IMR-90 (cell line): ENCODE measurements around the gene SMARCA4. TPM values are rescaled to one million over a fixed set of nuclear protein-coding genes. Genes with fewer than 3 reads are reported as not detected.

Source experiments
- ATAC-seq: fragments of 200-7000 bp; cut with Tn5 transposase; 2 replicates; pipeline ENCODE4 v1.9.1; 2020; ENCODE audit warnings: low read depth, mild to moderate bottlenecking, moderate library complexity
- BruUV-seq: library from RNA; stranded (reverse); fragments of 400-500 nt; replicated peaks from 2 replicates; lab custom pipeline; 2021; lab: Mats Ljungman, UMichigan
- CTCF ChIA-PET: fragments of 300-600 bp; formaldehyde crosslinking; extraction: SDS; loops from one replicate; lab custom pipeline; 2021; ENCODE audit warnings: antibody characterized with exemption; lab: Yijun Ruan, JAX
- POLR2A ChIA-PET: fragments of 300-600 bp; sonication (Branson Sonifier 250); formaldehyde crosslinking; loops from one replicate; lab custom pipeline; 2022; ENCODE audit warnings: antibody characterized with exemption; ENCODE audit not compliant: unreplicated experiment; lab: Charles Lee
- DNase-seq: peaks from one replicate; pipeline ENCODE4 v3.0.0; 2013
- H2AFZ ChIP-seq: replicated peaks from 2 replicates; pipeline ENCODE3; 2013; ENCODE audit warnings: low read length, mild to moderate bottlenecking; ENCODE audit not compliant: poor library complexity
- H2AK5ac ChIP-seq: 2 replicates; pipeline ENCODE4 v1.6.1; 2013; ENCODE audit warnings: low read depth, low read length, inconsistent platforms
- H2AK9ac ChIP-seq: replicated peaks from 2 replicates; pipeline ENCODE3; 2013; ENCODE audit warnings: mild to moderate bottlenecking, low read depth, low read length, moderate library complexity; ENCODE audit not compliant: poor library complexity
- H2BK120ac ChIP-seq: 2 replicates; pipeline ENCODE4 v1.6.1; 2013; ENCODE audit warnings: low read depth, low read length, inconsistent platforms
- H2BK15ac ChIP-seq: 3 replicates; pipeline ENCODE4 v1.6.1; 2013; ENCODE audit warnings: low read depth, low read length, inconsistent platforms
- H2BK20ac ChIP-seq: 2 replicates; pipeline ENCODE4 v1.6.1; 2013; ENCODE audit warnings: low read depth, mild to moderate bottlenecking, inconsistent platforms, low read length, moderate library complexity
- H2BK5ac ChIP-seq: 2 replicates; pipeline ENCODE4 v1.6.1; 2013; ENCODE audit warnings: mild to moderate bottlenecking, low read depth, low read length, inconsistent platforms; ENCODE audit not compliant: poor library complexity, severe bottlenecking
- H3K14ac ChIP-seq: replicated peaks from 2 replicates; pipeline ENCODE4 v1.6.1; 2013; ENCODE audit warnings: low read depth, low read length, inconsistent platforms
- H3K18ac ChIP-seq: 2 replicates; pipeline ENCODE4 v1.6.1; 2013; ENCODE audit warnings: low read depth, low read length, control low read depth
- H3K23ac ChIP-seq: 2 replicates; pipeline ENCODE4 v1.6.1; 2013; ENCODE audit warnings: low read depth, low read length, inconsistent platforms
- H3K27ac ChIP-seq: 2 replicates; pipeline ENCODE4 v1.5.1; 2013; ENCODE audit warnings: mild to moderate bottlenecking, control low read depth, low read length; ENCODE audit not compliant: insufficient read depth
- H3K27me3 ChIP-seq: 2 replicates; pipeline ENCODE4 v1.6.1; 2013; ENCODE audit warnings: low read length; ENCODE audit not compliant: control insufficient read depth, insufficient read depth
- H3K36me3 ChIP-seq: 2 replicates; pipeline ENCODE4 v1.6.1; 2013; ENCODE audit warnings: low read length, mixed read lengths; ENCODE audit not compliant: control insufficient read depth, insufficient read depth
- H3K4ac ChIP-seq: 2 replicates; pipeline ENCODE4 v1.6.1; 2013; ENCODE audit warnings: low read depth, low read length, inconsistent platforms
- H3K4me1 ChIP-seq: 2 replicates; pipeline ENCODE4 v1.6.1; 2013; ENCODE audit warnings: low read length, mixed read lengths; ENCODE audit not compliant: control insufficient read depth, insufficient read depth
- H3K4me2 ChIP-seq: 2 replicates; pipeline ENCODE4 v1.6.1; 2013; ENCODE audit warnings: low read depth, mild to moderate bottlenecking, control low read depth, low read length, moderate library complexity
- H3K4me3 ChIP-seq: 2 replicates; pipeline ENCODE4 v1.5.1; 2013; ENCODE audit warnings: low read depth, mild to moderate bottlenecking, control low read depth, low read length, moderate library complexity; ENCODE audit not compliant: insufficient read depth
- H3K56ac ChIP-seq: 2 replicates; pipeline ENCODE4 v1.6.1; 2013; ENCODE audit warnings: low read length, inconsistent platforms; ENCODE audit not compliant: insufficient read depth; ENCODE audit errors: extremely low read depth
- H3K79me1 ChIP-seq, 2 experiments: 2 replicates each; pipeline ENCODE4 v1.6.1; 2013; ENCODE audit warnings: low read length in 2 of 2, inconsistent platforms in 1 of 2, low read depth in 1 of 2
- H3K9ac ChIP-seq: 2 replicates; pipeline ENCODE4 v1.6.1; 2013; ENCODE audit warnings: low read depth, low read length, control low read depth
- H3K9me1 ChIP-seq: 2 replicates; pipeline ENCODE4 v1.6.1; 2013; ENCODE audit warnings: low read length, inconsistent platforms; ENCODE audit not compliant: insufficient read depth
- H3K9me3 ChIP-seq: 2 replicates; pipeline ENCODE4 v1.6.1; 2013; ENCODE audit warnings: low read length; ENCODE audit not compliant: control insufficient read depth, insufficient read depth
- H4K20me1 ChIP-seq: 2 replicates; pipeline ENCODE4 v1.6.1; 2013; ENCODE audit warnings: low read length, inconsistent platforms; ENCODE audit not compliant: insufficient read depth
- H4K5ac ChIP-seq: 2 replicates; pipeline ENCODE4 v1.6.1; 2013; ENCODE audit warnings: mild to moderate bottlenecking, low read depth, low read length, control low read depth
- H4K8ac ChIP-seq, 2 experiments: 2 replicates each; pipeline ENCODE4 v1.6.1; 2013; ENCODE audit warnings: low read depth in 2 of 2, low read length in 2 of 2, control low read depth in 1 of 2, inconsistent platforms in 1 of 2
- H4K91ac ChIP-seq: 2 replicates; pipeline ENCODE4 v1.6.1; 2013; ENCODE audit warnings: low read depth, low read length, inconsistent platforms; ENCODE audit not compliant: insufficient read depth
- CEBPB ChIP-seq: IDR thresholded peaks from 2 replicates; pipeline ENCODE4 v1.6.1; 2012; ENCODE audit warnings: low read depth, low read length, improper control_type of control experiment
- ELK1 ChIP-seq: fragments of 150-350 bp; IDR thresholded peaks from 2 replicates; pipeline ENCODE4 v1.6.1; 2016; ENCODE audit warnings: low read depth, mild to moderate bottlenecking, low read length, moderate library complexity, borderline replicate concordance
- MXI1 ChIP-seq: IDR thresholded peaks from 2 replicates; pipeline ENCODE4 v1.6.1; 2012; ENCODE audit warnings: low read depth, mild to moderate bottlenecking, low read length, moderate library complexity, borderline replicate concordance
- POLR2A ChIP-seq: IDR thresholded peaks from 2 replicates; pipeline ENCODE4 v1.6.1; 2012; ENCODE audit warnings: mild to moderate bottlenecking, low read depth, low read length
- RCOR1 ChIP-seq: IDR thresholded peaks from 2 replicates; pipeline ENCODE4 v1.6.1; 2012; ENCODE audit warnings: mild to moderate bottlenecking, low read length, improper control_type of control experiment; ENCODE audit not compliant: insufficient replicate concordance
- USF2 ChIP-seq: fragments of 150-350 bp; IDR thresholded peaks from 2 replicates; pipeline ENCODE4 v1.6.1; 2017; ENCODE audit warnings: mild to moderate bottlenecking, antibody characterized with exemption, low read length, low read depth
- WGBS, 2 experiments: methylation state at CpG; one replicate each; pipeline versions ENCODE4 v1.1.5 to v1.1.7; 2013; ENCODE audit warnings: missing lambda C conversion rate in 2 of 2; ENCODE audit not compliant: insufficient read length in 1 of 2; ENCODE audit errors: extremely low coverage in 2 of 2; 5-methylcytosine and 5-hydroxymethylcytosine counted together
- dilution Hi-C: fragments of 300-500 bp; cut with HindIII; formaldehyde crosslinking; loops from one replicate; pipeline ENCODE4 v1.14.3; 2018; ENCODE audit warnings: low sequenced_read_pairs; ENCODE audit not compliant: unreplicated experiment
- in situ Hi-C: fragments of 300-500 bp; cut with MboI; formaldehyde crosslinking; loops from 3 replicates; pipeline ENCODE4 v1.14.3; 2019; ENCODE audit warnings: low sequenced_read_pairs, inconsistent platforms, mixed read lengths
- intact Hi-C: fragments of 100-400 bp; cut with micrococcal nuclease; formaldehyde crosslinking; loops from 2 replicates; pipeline ENCODE4 v1.10.0; 2022
- polyA plus RNA-seq, 3 experiments: library from polyadenylated mRNA; depleted of rRNA; stranded (reverse); fragments of >200 nt; gene quantifications; 2 replicates each; pipeline ENCODE4 v1.2.3, GENCODE V29; 2012; ENCODE audit warnings: low replicate concordance in 1 of 3
- total RNA-seq: library from RNA; depleted of rRNA; stranded (reverse); fragments of >200 nt; gene quantifications from 2 replicates; pipeline ENCODE4 v1.2.3, GENCODE V29; 2012

Gene SMARCA4
- total and polyA plus RNA-seq, 2 of the 4 experiments (the other 2 are of a cell fraction), result 41.4 to 85.6 TPM

DNA sequence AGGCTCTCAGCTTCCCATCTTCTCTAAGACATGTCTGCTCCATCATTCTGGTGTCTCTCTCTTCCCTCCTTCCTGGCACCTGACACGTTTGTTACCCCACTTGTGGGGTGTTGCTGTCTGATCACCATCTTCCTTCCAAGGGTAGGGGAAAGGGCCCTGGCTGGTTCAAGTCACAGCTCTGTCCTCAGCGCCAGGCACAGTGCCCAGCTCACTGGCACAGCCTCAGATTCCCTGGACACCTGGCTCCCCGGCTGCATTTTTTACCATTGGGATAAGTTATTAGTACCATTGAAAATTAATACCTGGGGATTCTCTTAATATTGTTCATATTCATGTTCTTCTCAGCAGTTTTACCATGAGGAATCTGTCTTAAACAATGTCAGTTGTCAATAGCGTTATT, 77.7 kb downstream of the SMARCA4 start:
- Histone ChIP-seq H4K91ac (no peak overlapping the region), H3K18ac (no peak overlapping the region), H3K23ac (no peak overlapping the region), H3K9me3 (no peaks in the 10 kb centered on the region), H3K27ac (no peak overlapping the region), H3K56ac (no peak overlapping the region), H3K27me3 (no peaks in the 10 kb centered on the region), H3K4me2 (no peak overlapping the region), H3K14ac (no peak overlapping the region), H3K9ac (no peak overlapping the region), H2BK15ac (no peak overlapping the region), H4K20me1 (peaks cover 20% of the 10 kb centered on the region), H2AFZ (no peak overlapping the region), H3K4ac (no peak overlapping the region), H2AK5ac (no peak overlapping the region), H3K9me1 (no peaks in the 10 kb centered on the region), H3K4me3 (no peak overlapping the region), H2BK120ac (no peak overlapping the region), H2BK20ac (no peak overlapping the region), H3K36me3 (peaks cover 74% of the 10 kb centered on the region), H3K79me1 (peaks cover 32 to 48% of the 10 kb centered on the region in 2 experiments; a peak in 3 of 4 replicates), H2BK5ac (no peak overlapping the region), H2AK9ac (no peak overlapping the region), H4K5ac (no peak overlapping the region), H3K4me1 (no peaks in the 10 kb centered on the region), H4K8ac (no peak overlapping the region)
- POLR2A ChIA-PET, result no interaction called here
- in situ Hi-C loops (loop anchor here (5.0 to 10.0 kb wide), 2 partner anchors 89 to 166 kb away; no protein-coding TSS in a partner anchor), intact Hi-C loops (no loop called here), dilution Hi-C loops (no loop called here)
- ATAC-seq, result no peak
- no TSS peak for BruUV-seq
- TF ChIP-seq USF2, result no peak
- TF ChIP-seq CEBPB, result no peak
- no peak for TF ChIP-seq MXI1
- TF ChIP-seq ELK1, result no peak
- no peak for TF ChIP-seq POLR2A
- no peak for TF ChIP-seq RCOR1
- no peak for DNase-seq
- 100% methylated on average over 1 of the region's 4 CpGs; no CpG with 5 or more reads in 1 of the 2 experiments for WGBS, 2 experiments
- CTCF ChIA-PET, result no interaction called here
